Endothelial cell (in vitro differentiated cells): ENCODE results near the gene SERAC1. TPM values are rescaled to one million over a fixed set of nuclear protein-coding genes. Genes with fewer than 3 reads are reported as not detected.

Source experiments
- DNase-seq: peaks from one replicate; pipeline ENCODE4 v3.0.0; 2021; ENCODE audit warnings: low spot score
- H3K27ac Mint-ChIP-seq: one replicate; pipeline ENCODE4 v1.8.0; 2021; ENCODE audit warnings: mixed read lengths, inconsistent platforms; ENCODE audit not compliant: unreplicated experiment
- H3K27me3 Mint-ChIP-seq: one replicate; pipeline ENCODE4 v1.8.0; 2021; ENCODE audit warnings: mild to moderate bottlenecking, moderate library complexity, mixed read lengths, inconsistent platforms; ENCODE audit not compliant: unreplicated experiment
- H3K36me3 Mint-ChIP-seq: one replicate; pipeline ENCODE4 v1.8.0; 2021; ENCODE audit warnings: mild to moderate bottlenecking, low read depth, mixed read lengths, inconsistent platforms; ENCODE audit not compliant: unreplicated experiment
- H3K4me1 Mint-ChIP-seq: one replicate; pipeline ENCODE4 v1.8.0; 2021; ENCODE audit warnings: mild to moderate bottlenecking, mixed read lengths, inconsistent platforms; ENCODE audit not compliant: unreplicated experiment
- H3K4me3 Mint-ChIP-seq: one replicate; pipeline ENCODE4 v1.8.0; 2021; ENCODE audit warnings: mild to moderate bottlenecking, mixed read lengths, inconsistent platforms; ENCODE audit not compliant: unreplicated experiment
- H3K9me3 Mint-ChIP-seq: one replicate; pipeline ENCODE4 v1.8.0; 2021; ENCODE audit warnings: mixed read lengths, inconsistent platforms; ENCODE audit not compliant: unreplicated experiment
- total RNA-seq: library from RNA; stranded (reverse); fragmentation: NEBNext Ultra II Directional; extraction: Animal tissue kit (Norgen Biotek cat#: 25700); gene quantifications from one replicate; pipeline ENCODE4 v1.2.1, GENCODE V29; 2021; ENCODE audit not compliant: unreplicated experiment
- TF ChIP-seq, protein P1 (sequence below): fragments of 200-600 bp; sonication (generic); IDR thresholded peaks from one replicate; pipeline ENCODE4 v1.5.0; 2021; ENCODE audit warnings: antibody characterized with exemption; ENCODE audit not compliant: unreplicated experiment

SERAC1 gene
- total RNA-seq, 1 donor from 2014 or later = 13.8 TPM

DNA sequence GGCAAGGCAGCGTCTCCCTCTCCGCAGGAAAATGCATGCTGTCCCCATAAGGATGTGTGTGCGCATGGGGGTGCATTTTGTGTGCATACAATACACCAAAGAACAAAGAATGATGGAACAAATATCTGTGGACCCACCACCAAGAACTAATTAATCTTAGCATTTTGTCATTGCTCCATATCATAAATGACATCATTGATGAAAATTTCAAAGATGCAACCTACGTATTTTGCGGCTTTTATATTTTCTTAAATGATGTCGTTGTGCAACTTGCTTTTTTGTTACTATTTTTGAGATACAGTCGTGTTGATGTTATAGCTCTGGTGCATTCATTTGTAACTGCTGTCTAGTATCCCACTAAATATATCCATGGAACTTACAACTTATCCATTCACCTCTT lies 89.7 kb downstream of the SERAC1 start:
- DNase-seq = no peak
- peaks cover 40% of the 10 kb centered on the region for H3K36me3 Mint-ChIP-seq
- H3K4me1 Mint-ChIP-seq = peaks cover 18% of the 10 kb centered on the region
- TF ChIP-seq, protein P1, sequence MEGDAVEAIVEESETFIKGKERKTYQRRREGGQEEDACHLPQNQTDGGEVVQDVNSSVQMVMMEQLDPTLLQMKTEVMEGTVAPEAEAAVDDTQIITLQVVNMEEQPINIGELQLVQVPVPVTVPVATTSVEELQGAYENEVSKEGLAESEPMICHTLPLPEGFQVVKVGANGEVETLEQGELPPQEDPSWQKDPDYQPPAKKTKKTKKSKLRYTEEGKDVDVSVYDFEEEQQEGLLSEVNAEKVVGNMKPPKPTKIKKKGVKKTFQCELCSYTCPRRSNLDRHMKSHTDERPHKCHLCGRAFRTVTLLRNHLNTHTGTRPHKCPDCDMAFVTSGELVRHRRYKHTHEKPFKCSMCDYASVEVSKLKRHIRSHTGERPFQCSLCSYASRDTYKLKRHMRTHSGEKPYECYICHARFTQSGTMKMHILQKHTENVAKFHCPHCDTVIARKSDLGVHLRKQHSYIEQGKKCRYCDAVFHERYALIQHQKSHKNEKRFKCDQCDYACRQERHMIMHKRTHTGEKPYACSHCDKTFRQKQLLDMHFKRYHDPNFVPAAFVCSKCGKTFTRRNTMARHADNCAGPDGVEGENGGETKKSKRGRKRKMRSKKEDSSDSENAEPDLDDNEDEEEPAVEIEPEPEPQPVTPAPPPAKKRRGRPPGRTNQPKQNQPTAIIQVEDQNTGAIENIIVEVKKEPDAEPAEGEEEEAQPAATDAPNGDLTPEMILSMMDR = no peak
- H3K9me3 Mint-ChIP-seq = no peaks in the 10 kb centered on the region
- H3K27me3 Mint-ChIP-seq = peaks cover 11% of the 10 kb centered on the region
- H3K4me3 Mint-ChIP-seq = no peak overlapping the region
- no peak overlapping the region for H3K27ac Mint-ChIP-seq

DNA sequence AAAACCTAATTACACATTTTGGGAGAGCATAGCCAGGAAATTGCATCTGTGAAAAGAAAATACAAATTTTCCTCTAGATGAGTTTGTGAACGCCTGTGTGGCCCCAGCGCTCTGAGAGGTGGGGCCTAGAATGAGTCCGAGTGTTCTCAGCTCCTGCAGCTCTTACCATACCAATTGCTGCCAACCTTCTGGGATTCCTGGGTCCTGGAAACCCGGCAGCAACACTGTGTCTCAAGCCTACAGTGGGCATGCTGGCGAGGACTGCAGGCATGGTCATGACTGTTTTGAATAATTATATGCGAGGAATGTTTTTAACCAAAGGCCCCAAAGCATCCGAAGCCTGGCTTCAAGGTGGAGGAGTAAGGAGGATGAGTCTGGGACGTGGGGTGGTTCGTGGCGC lies 90.4 kb downstream of the SERAC1 start:
- H3K27ac Mint-ChIP-seq = no peak overlapping the region
- no peak overlapping the region for H3K4me3 Mint-ChIP-seq
- peaks cover 18% of the 10 kb centered on the region for H3K4me1 Mint-ChIP-seq
- peaks cover 36% of the 10 kb centered on the region for H3K36me3 Mint-ChIP-seq
- no peak for DNase-seq
- H3K9me3 Mint-ChIP-seq = no peaks in the 10 kb centered on the region
- H3K27me3 Mint-ChIP-seq = peaks cover 9% of the 10 kb centered on the region
- TF ChIP-seq, protein P1 = no peak

DNA sequence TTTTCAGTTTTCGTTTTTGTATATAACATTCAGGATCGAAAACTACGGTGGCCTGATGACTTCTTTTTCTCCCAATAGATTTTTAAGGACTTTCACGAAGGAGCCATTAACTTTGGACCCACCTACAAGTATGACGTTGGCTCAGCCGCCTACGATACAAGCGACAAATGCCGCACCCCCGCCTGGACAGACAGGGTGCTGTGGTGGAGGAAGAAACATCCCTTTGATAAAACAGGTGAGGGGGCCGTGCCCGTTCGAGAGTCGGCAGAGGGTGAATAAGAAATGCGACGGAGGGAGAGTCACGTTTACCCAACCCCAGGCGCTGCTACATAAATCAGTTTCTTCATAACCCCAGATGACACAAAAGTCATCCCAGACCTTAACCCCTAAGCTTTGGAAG lies 91.5 kb downstream of the SERAC1 start:
- H3K4me3 Mint-ChIP-seq = no peak overlapping the region
- TF ChIP-seq, protein P1 = no peak
- H3K27me3 Mint-ChIP-seq = peaks cover 9% of the 10 kb centered on the region
- no peaks in the 10 kb centered on the region for H3K9me3 Mint-ChIP-seq
- H3K36me3 Mint-ChIP-seq = peaks cover 42% of the 10 kb centered on the region
- H3K4me1 Mint-ChIP-seq = peaks cover 25% of the 10 kb centered on the region
- DNase-seq = no peak
- no peak overlapping the region for H3K27ac Mint-ChIP-seq

DNA sequence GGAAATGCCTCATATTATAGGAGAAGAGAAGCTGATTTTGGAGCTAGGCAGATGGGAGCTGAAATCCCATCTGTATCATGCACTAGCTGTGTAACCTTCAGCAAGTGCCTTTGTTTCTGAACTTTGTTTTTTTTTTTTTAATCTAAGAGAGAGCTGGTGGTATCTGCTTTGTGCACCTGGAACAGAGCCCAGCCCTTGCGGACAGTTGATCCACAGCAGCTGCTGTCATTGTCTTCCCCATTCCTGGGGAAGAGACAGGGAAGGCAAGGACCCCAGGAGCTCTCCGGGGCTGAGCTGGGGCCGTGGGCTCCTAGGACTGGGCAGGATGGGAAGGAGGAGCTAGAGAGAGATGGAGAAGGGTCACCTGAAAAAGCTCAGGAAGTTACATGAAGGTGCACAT lies 94.3 kb downstream of the SERAC1 start:
- TF ChIP-seq, protein P1 = no peak
- peaks cover 46% of the 10 kb centered on the region for H3K36me3 Mint-ChIP-seq
- no peak overlapping the region for H3K4me3 Mint-ChIP-seq
- H3K27ac Mint-ChIP-seq = peak overlapping the region; percentile 70
- no peaks in the 10 kb centered on the region for H3K9me3 Mint-ChIP-seq
- peaks cover 17% of the 10 kb centered on the region for H3K27me3 Mint-ChIP-seq
- H3K4me1 Mint-ChIP-seq = peaks cover 48% of the 10 kb centered on the region
- DNase-seq = no peak

DNA sequence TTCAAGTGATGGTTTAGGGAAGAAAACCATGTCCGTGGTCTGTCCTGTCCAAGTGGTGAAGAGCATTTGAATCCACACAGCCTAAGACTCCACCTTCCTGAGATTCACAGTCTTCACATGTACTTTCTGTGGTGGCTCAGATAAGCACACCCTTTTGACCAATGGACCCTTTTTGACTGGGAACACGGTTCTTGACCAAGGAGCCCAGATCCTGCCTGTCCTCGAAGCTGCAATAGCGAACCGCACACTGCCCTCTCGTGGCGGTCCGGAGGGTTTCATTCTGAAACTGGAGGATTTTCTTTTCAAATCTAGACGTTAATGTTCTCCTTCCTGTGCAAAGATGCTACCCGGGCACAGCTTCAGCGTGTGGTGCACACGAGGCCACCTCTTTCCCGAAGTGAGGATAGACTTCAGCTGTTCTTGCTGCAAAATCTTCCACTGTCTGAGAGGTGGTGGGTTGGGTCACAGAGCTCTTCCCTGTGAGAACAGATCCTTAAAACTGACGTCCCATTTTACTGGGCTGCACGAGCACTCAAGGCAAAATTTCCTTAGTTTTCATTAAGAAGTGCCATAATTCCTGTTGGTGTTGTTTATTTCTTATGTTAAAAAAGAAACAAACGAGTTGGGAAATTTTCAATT lies 95.9 kb downstream of the SERAC1 start:
- no peaks in the 10 kb centered on the region for H3K9me3 Mint-ChIP-seq
- H3K27me3 Mint-ChIP-seq = peaks cover 15% of the 10 kb centered on the region
- peaks cover 40% of the 10 kb centered on the region for H3K36me3 Mint-ChIP-seq
- H3K4me1 Mint-ChIP-seq = peaks cover 63% of the 10 kb centered on the region
- DNase-seq = peak; percentile 74
- peak overlapping the region; percentile 50 for H3K27ac Mint-ChIP-seq
- TF ChIP-seq, protein P1 = peak; percentile 85
- peak overlapping the region; percentile 63 for H3K4me3 Mint-ChIP-seq
